HG03521 (cell line): Measurements from ENCODE around the gene CLEC4G.
"Not testable (repeated sequence)": the region's sequence is repeated elsewhere in the genome, so short reads cannot be mapped to it uniquely, and the experiment has no call there.

ENCODE experiments used
- ATAC-seq: cut with Tn5 transposase; IDR thresholded peaks from one replicate; pipeline ENCODE4 v1.9.1; 2021; ENCODE audit warnings: mild to moderate bottlenecking, moderate library complexity; ENCODE audit not compliant: unreplicated experiment

Gene CLEC4G

GRCh38 chr19:7732045-7732444 lies at the start of gene CLEC4G:
Gene CLEC4G (minus strand): TSS chr19:7732110. CDS start chr19:7732102, 8 bp downstream.
- no peak for ATAC-seq

- ATAC-seq: no peak
These were observed 49.2 kb upstream of the CLEC4G start for GRCh38 chr19:7781157-7781556.

- ATAC-seq: no peak
These were observed 47.9 kb upstream of the CLEC4G start for GRCh38 chr19:7779631-7780486.

GRCh38 chr19:7778081-7778480 lies 46.2 kb upstream of the CLEC4G start:
- no peak for ATAC-seq

- no peak for ATAC-seq
These were observed 43.9 kb upstream of the CLEC4G start for GRCh38 chr19:7775761-7776160.

- ATAC-seq: no peak
These were observed 41.9 kb upstream of the CLEC4G start for GRCh38 chr19:7773841-7774240.

- ATAC-seq: no peak
These were observed 40.9 kb upstream of the CLEC4G start for GRCh38 chr19:7772752-7773291.

GRCh38 chr19:7771072-7771471 lies 39.2 kb upstream of the CLEC4G start:
- no peak for ATAC-seq

GRCh38 chr19:7769171-7769570 lies 37.3 kb upstream of the CLEC4G start:
- no peak for ATAC-seq

- ATAC-seq: no peak
These were observed 35.6 kb upstream of the CLEC4G start for GRCh38 chr19:7767487-7767886.

GRCh38 chr19:7766535-7766934 lies 34.6 kb upstream of the CLEC4G start:
- ATAC-seq: no peak

- not testable (repeated sequence) for ATAC-seq
These were observed 33.1 kb upstream of the CLEC4G start for GRCh38 chr19:7765043-7765442.

- not testable (repeated sequence) for ATAC-seq
These were observed 32.2 kb upstream of the CLEC4G start for GRCh38 chr19:7764157-7764556.

- no peak for ATAC-seq
These were observed 31.8 kb upstream of the CLEC4G start for GRCh38 chr19:7763696-7764095.

GRCh38 chr19:7762719-7763293 lies 30.9 kb upstream of the CLEC4G start, which contains the start of gene CLEC4M:
Gene CLEC4M (plus strand): TSS chr19:7763243. CDS start chr19:7763267, 24 bp downstream.
- no peak for ATAC-seq

GRCh38 chr19:7759156-7759555 lies 27.2 kb upstream of the CLEC4G start:
- ATAC-seq: no peak

- no peak for ATAC-seq
These were observed 25.4 kb upstream of the CLEC4G start for GRCh38 chr19:7757358-7757757.

- ATAC-seq: no peak
These were observed 24.3 kb upstream of the CLEC4G start for GRCh38 chr19:7756258-7756657.

- no peak for ATAC-seq
These were observed 19.4 kb upstream of the CLEC4G start for GRCh38 chr19:7751157-7751783.

GRCh38 chr19:7748756-7749155 lies 16.8 kb upstream of the CLEC4G start:
- no peak for ATAC-seq

- ATAC-seq: no peak
These were observed 16.3 kb upstream of the CLEC4G start for GRCh38 chr19:7748171-7748570.
